Measurements from ENCODE around the gene IGSF9.

DNA sequence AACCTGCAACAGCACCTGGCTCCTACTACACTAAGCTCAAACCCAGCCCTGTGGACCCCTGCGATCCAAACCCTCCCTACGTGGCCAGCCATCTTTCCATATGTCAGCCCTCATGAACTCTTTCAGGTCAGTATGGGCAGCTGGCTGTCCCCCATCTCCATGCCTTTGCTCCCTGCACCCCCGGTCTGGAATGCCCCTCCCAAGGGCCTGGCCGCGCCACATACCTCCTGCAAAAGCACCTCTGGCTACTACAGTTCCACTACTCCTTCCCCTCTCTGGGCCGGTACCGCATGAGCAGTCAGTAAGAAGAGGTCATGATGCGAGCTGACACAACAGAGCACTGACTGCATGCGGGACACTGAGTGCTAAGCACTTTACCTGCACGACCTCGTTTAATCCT is 10.1 kb downstream of the IGSF9 start:
- no peak for TF ChIP-seq EZH2 (IDR thresholded peaks at IDR 0.05)
- no peak for TF ChIP-seq POLR2AphosphoS5 (IDR thresholded peaks at IDR 0.05; ENCODE audit: borderline replicate concordance, low read depth, low read length)
